Prostate gland (tissue), 2 donors: Measurements from ENCODE around the gene APBB1IP. TPM values are rescaled to one million over a fixed set of nuclear protein-coding genes. Genes with fewer than 3 reads are reported as not detected.
"Not testable (repeated sequence)": the region's sequence is repeated elsewhere in the genome, so short reads cannot be mapped to it uniquely, and the experiment has no call there.

ENCODE experiments used
- DNase-seq: peaks from one replicate; pipeline ENCODE4 v3.0.0-alpha.2; 2019; ENCODE audit warnings: low spot score
- H3K27ac ChIP-seq, 2 donors: fragments of 200-600 bp; sonication (generic); 2 replicates each; pipeline ENCODE4 v1.5.1; 2017 to 2019
- H3K27me3 ChIP-seq: fragments of 200-600 bp; sonication (generic); replicated peaks from 2 replicates; pipeline ENCODE4 v1.5.1; 2019; ENCODE audit not compliant: insufficient read depth
- H3K36me3 ChIP-seq, 2 donors: fragments of 200-600 bp; sonication (generic); 1 replicate in 1 of 2; 2 replicates in 1 of 2; pipeline versions ENCODE4 v1.5.1 to v1.8.1; 2017 to 2019
- H3K4me1 ChIP-seq: fragments of 200-600 bp; sonication (generic); replicated peaks from 2 replicates; pipeline ENCODE4 v1.5.1; 2019
- H3K4me3 ChIP-seq, 2 donors: fragments of 200-600 bp; sonication (generic); 2 replicates each; pipeline ENCODE4 v1.5.1; 2017 to 2019
- H3K9me3 ChIP-seq: fragments of 200-600 bp; sonication (generic); 2 replicates; pipeline ENCODE4 v1.5.1; 2017
- CTCF ChIP-seq, 4 experiments: fragments of 200-600 bp in 2 of 4; fragments of 450-650 bp in 2 of 4; sonication (generic) in 2 of 4; IDR thresholded peaks; 1 replicate in 3 of 4; 2 replicates in 1 of 4; pipeline ENCODE4 v1.5.1; 2016 to 2019; ENCODE audit warnings: antibody characterized with exemption in 4 of 4, mild to moderate bottlenecking in 2 of 4, moderate library complexity in 2 of 4
- POLR2A ChIP-seq: fragments of 450-650 bp; IDR thresholded peaks from one replicate; pipeline ENCODE4 v1.6.1; 2016; ENCODE audit warnings: antibody characterized with exemption, mild to moderate bottlenecking
- POLR2AphosphoS5 ChIP-seq: sonication (generic); formaldehyde crosslinking; IDR thresholded peaks from one replicate; pipeline ENCODE4 v1.6.1; 2017; ENCODE audit warnings: antibody characterized with exemption
- WGBS: methylation state at CpG from one replicate; pipeline ENCODE4 v1.1.5; 2018; 5-methylcytosine and 5-hydroxymethylcytosine counted together
- intact Hi-C: fragments of 100-400 bp; cut with DNase I; formaldehyde crosslinking; loops from one replicate; pipeline ENCODE4 v1.14.2; 2022
- total RNA-seq, 2 donors: library from RNA; depleted of rRNA; stranded (reverse); fragments of >200 nt; gene quantifications; one replicate each; pipeline ENCODE4 v1.1.0, GENCODE V29; 2016

The APBB1IP gene
- total RNA-seq, 2 donors from 2014 or later: 1.3 to 3.1 TPM

GRCh38 chr10:26486990-26487850, 49.1 kb downstream of the APBB1IP start:
- no peak for DNase-seq
- H3K27ac ChIP-seq: no peak overlapping the region
- intact Hi-C loops: no loop called here

GRCh38 chr10:26488344-26488743, 50.2 kb downstream of the APBB1IP start:
- DNase-seq: no peak
- no peaks in the 10 kb centered on the region for H3K36me3 ChIP-seq
- H3K27ac ChIP-seq: no peak overlapping the region
- H3K9me3 ChIP-seq: no peaks in the 10 kb centered on the region
- WGBS: 88% methylated on average over 4 of the region's 4 CpGs
- H3K4me1 ChIP-seq: no peaks in the 10 kb centered on the region
- H3K4me3 ChIP-seq: no peak overlapping the region
- TF ChIP-seq POLR2A: no peak
- TF ChIP-seq CTCF (IDR thresholded peaks at IDR 0.05): no peak
- TF ChIP-seq POLR2AphosphoS5: no peak
- no peaks in the 10 kb centered on the region for H3K27me3 ChIP-seq
- intact Hi-C loops: no loop called here

More at GRCh38 chr10:26486990-26487850, 49.1 kb downstream of the APBB1IP start:
- Histone ChIP-seq H3K27me3 (no peaks in the 10 kb centered on the region), H3K36me3 (no peaks in the 10 kb centered on the region), H3K4me3 (no peak overlapping the region), H3K4me1 (no peaks in the 10 kb centered on the region), H3K9me3 (no peaks in the 10 kb centered on the region)
- TF ChIP-seq POLR2A (no peak), CTCF (IDR thresholded peaks at IDR 0.05) (no peak), POLR2AphosphoS5 (no peak)
- WGBS: 54% methylated on average over 11 of the region's 11 CpGs

DNA sequence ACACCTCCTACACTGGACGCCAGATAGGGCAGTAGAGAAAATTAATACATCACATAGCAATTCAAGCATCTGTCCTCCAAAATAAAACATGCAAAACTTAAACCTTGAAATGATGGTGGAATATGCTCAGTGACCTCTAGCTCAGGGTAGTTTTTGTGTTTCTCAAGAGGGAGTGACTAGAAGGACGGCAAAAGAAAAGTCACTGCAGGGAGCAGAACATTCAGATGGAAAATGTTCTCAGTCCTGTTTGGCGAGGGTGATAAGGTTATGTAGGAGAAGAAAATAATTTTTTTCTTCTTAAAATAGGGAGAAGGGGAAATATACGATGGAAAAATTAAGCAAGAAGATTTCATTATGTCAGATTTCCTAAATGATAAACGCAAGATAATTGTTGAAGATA, 50.9 kb downstream of the APBB1IP start:
- Histone ChIP-seq H3K27ac (no peak overlapping the region), H3K27me3 (no peaks in the 10 kb centered on the region), H3K36me3 (no peaks in the 10 kb centered on the region), H3K9me3 (no peaks in the 10 kb centered on the region), H3K4me3 (no peak overlapping the region), H3K4me1 (no peaks in the 10 kb centered on the region)
- TF ChIP-seq POLR2A: no peak
- TF ChIP-seq CTCF (IDR thresholded peaks at IDR 0.05): no peak
- TF ChIP-seq POLR2AphosphoS5: no peak
- intact Hi-C loops: no loop called here
- WGBS: 69% methylated on average over 5 of the region's 5 CpGs
- no peak for DNase-seq

- H3K36me3 ChIP-seq, DNase-seq, H3K9me3 ChIP-seq, H3K27ac ChIP-seq, H3K27me3 ChIP-seq, H3K4me1 ChIP-seq, intact Hi-C loops, H3K4me3 ChIP-seq: not testable (repeated sequence)
- 92% methylated on average over 7 of the region's 7 CpGs for WGBS
Observed at GRCh38 chr10:26490367-26490766, 52.2 kb downstream of the APBB1IP start.

GRCh38 chr10:26491276-26491675, 53.1 kb downstream of the APBB1IP start:
- 83% methylated on average over 3 of the region's 3 CpGs for WGBS
- Histone ChIP-seq H3K36me3 (no peaks in the 10 kb centered on the region), H3K27ac (no peak overlapping the region), H3K4me1 (no peaks in the 10 kb centered on the region), H3K27me3 (no peaks in the 10 kb centered on the region), H3K4me3 (no peak overlapping the region), H3K9me3 (no peaks in the 10 kb centered on the region)
- intact Hi-C loops: no loop called here
- DNase-seq: no peak
- TF ChIP-seq CTCF (IDR thresholded peaks at IDR 0.05) (no peak), POLR2A (no peak), POLR2AphosphoS5 (no peak)
